Activated naive CD4-positive, alpha-beta T cell treated with anti-CD3 and anti-CD28 coated beads, Interleukin-2, amount 50 U/mL, for 72 hours (primary cell): Measurements from ENCODE around the gene ACOT8. TPM values are rescaled to one million over a fixed set of nuclear protein-coding genes. Genes with fewer than 3 reads are reported as not detected.
"Not testable (repeated sequence)": the region's sequence is repeated elsewhere in the genome, so short reads cannot be mapped to it uniquely, and the experiment has no call there.

Experiments used
- ATAC-seq, 2 donors: fragments of 150-1000 bp; cut with Tn5 transposase; 2 replicates each; pipeline ENCODE4 v1.10.0; 2021; ENCODE audit warnings: mild to moderate bottlenecking in 2 of 2, moderate library complexity in 2 of 2
- DNase-seq, 2 donors: peaks; one replicate each; pipeline ENCODE4 v3.0.0; 2021 to 2022; ENCODE audit warnings: low spot score in 2 of 2
- H3K27ac Mint-ChIP-seq, 2 donors: one replicate each; pipeline ENCODE4 v1.8.0; 2022; ENCODE audit warnings: mild to moderate bottlenecking in 2 of 2, mixed read lengths in 2 of 2
- H3K36me3 Mint-ChIP-seq, 2 donors: one replicate each; pipeline ENCODE4 v1.8.0; 2022; ENCODE audit warnings: mixed read lengths in 2 of 2
- H3K9me3 Mint-ChIP-seq, 2 donors: one replicate each; pipeline ENCODE4 v1.8.0; 2022; ENCODE audit warnings: mixed read lengths in 2 of 2
- total RNA-seq, 2 donors: library from RNA; stranded (reverse); gene quantifications; one replicate each; pipeline ENCODE4 v1.2.3, GENCODE V29; 2022

The ACOT8 gene
- total RNA-seq, 2 donors from 2014 or later: 29.1 to 31.3 TPM

- DNase-seq: no peak
- Mint-ChIP-seq H3K27ac (peak overlapping the region in 1 of 2 donors; percentile 79), H3K36me3 (peaks cover 0 to 4% of the 10 kb centered on the region in 2 donors), H3K9me3 (no peaks in the 10 kb centered on the region)
- ATAC-seq: no peak
These were observed 14.9 kb downstream of the ACOT8 start for GRCh38 chr20:45842169-45842812.

GRCh38 chr20:45841407-45842129, 15.6 kb downstream of the ACOT8 start:
- peak overlapping the region in 1 of 2 donors; percentile 44 for H3K27ac Mint-ChIP-seq
- no peaks in the 10 kb centered on the region for H3K9me3 Mint-ChIP-seq
- H3K36me3 Mint-ChIP-seq: peaks cover 0 to 4% of the 10 kb centered on the region in 2 donors
- ATAC-seq: no peak
- DNase-seq: no peak

- ATAC-seq: no peak
- Mint-ChIP-seq H3K36me3 (peaks cover 0 to 4% of the 10 kb centered on the region in 2 donors), H3K27ac (peak overlapping the region in 1 of 2 donors; percentile 44), H3K9me3 (no peaks in the 10 kb centered on the region)
- DNase-seq: no peak
These were observed 16.4 kb downstream of the ACOT8 start for GRCh38 chr20:45840700-45841198.

- DNase-seq: no peak
- no peak for ATAC-seq
- no peaks in the 10 kb centered on the region for H3K9me3 Mint-ChIP-seq
- H3K27ac Mint-ChIP-seq: no peak overlapping the region
- H3K36me3 Mint-ChIP-seq: no peaks in the 10 kb centered on the region
These were observed 20.4 kb downstream of the ACOT8 start for GRCh38 chr20:45836841-45837240.

GRCh38 chr20:45835825-45836224, 21.4 kb downstream of the ACOT8 start:
- H3K9me3 Mint-ChIP-seq: no peaks in the 10 kb centered on the region
- no peak overlapping the region for H3K27ac Mint-ChIP-seq
- ATAC-seq (no peak), DNase-seq (no peak)
- no peaks in the 10 kb centered on the region for H3K36me3 Mint-ChIP-seq

- no peak for DNase-seq
- no peaks in the 10 kb centered on the region for H3K9me3 Mint-ChIP-seq
- no peaks in the 10 kb centered on the region for H3K36me3 Mint-ChIP-seq
- ATAC-seq: no peak
- no peak overlapping the region for H3K27ac Mint-ChIP-seq
These were observed 21.8 kb downstream of the ACOT8 start for GRCh38 chr20:45835329-45835765.

- H3K27ac Mint-ChIP-seq: no peak overlapping the region
- no peak for ATAC-seq
- no peaks in the 10 kb centered on the region for H3K9me3 Mint-ChIP-seq
- H3K36me3 Mint-ChIP-seq: no peaks in the 10 kb centered on the region
- no peak for DNase-seq
These were observed 22.4 kb downstream of the ACOT8 start for GRCh38 chr20:45834797-45835161.

- ATAC-seq (peak; percentile 76 to 87), DNase-seq (peak in 1 of 2 donors; percentile 65)
- Mint-ChIP-seq H3K9me3 (no peaks in the 10 kb centered on the region), H3K36me3 (no peaks in the 10 kb centered on the region), H3K27ac (no peak overlapping the region)
These were observed 23.1 kb downstream of the ACOT8 start for GRCh38 chr20:45833883-45834796.

GRCh38 chr20:45833030-45833882, 23.9 kb downstream of the ACOT8 start, which contains the start of gene SNX21:
TSS of gene SNX21 (plus strand) at chr20:45833799. CDS start at chr20:45833920, 121 bp downstream.
- DNase-seq (peak in 1 of 2 donors; percentile 38), ATAC-seq (peak; percentile 71 to 81)
- Mint-ChIP-seq H3K27ac (peak within 1 kb of the TSS in 1 of 2 donors; percentile 43), H3K9me3 (no peaks in the 10 kb centered on the region), H3K36me3 (no peaks in the 10 kb centered on the region)

- Mint-ChIP-seq H3K27ac (peak overlapping the region in 1 of 2 donors; percentile 43), H3K36me3 (no peaks in the 10 kb centered on the region), H3K9me3 (no peaks in the 10 kb centered on the region)
- DNase-seq (no peak), ATAC-seq (no peak)
These were observed 24.6 kb downstream of the ACOT8 start for GRCh38 chr20:45832619-45833018.

- not testable (repeated sequence) for H3K9me3 Mint-ChIP-seq, H3K27ac Mint-ChIP-seq
These were observed 27.5 kb downstream of the ACOT8 start for GRCh38 chr20:45829673-45830106.

GRCh38 chr20:45828589-45828988, 28.6 kb downstream of the ACOT8 start:
- no peaks in the 10 kb centered on the region for H3K9me3 Mint-ChIP-seq
- peaks cover 0 to 8% of the 10 kb centered on the region in 2 donors for H3K36me3 Mint-ChIP-seq
- H3K27ac Mint-ChIP-seq: no peak overlapping the region
- ATAC-seq (no peak), DNase-seq (no peak)

More at GRCh38 chr20:45829673-45830106, 27.5 kb downstream of the ACOT8 start:
- not testable (repeated sequence) for H3K36me3 Mint-ChIP-seq, DNase-seq, ATAC-seq

- DNase-seq (no peak), ATAC-seq (no peak)
- Mint-ChIP-seq H3K36me3 (peaks cover 0 to 9% of the 10 kb centered on the region in 2 donors), H3K27ac (no peak overlapping the region), H3K9me3 (no peaks in the 10 kb centered on the region)
These were observed 29.5 kb downstream of the ACOT8 start for GRCh38 chr20:45827712-45828111.

GRCh38 chr20:45827030-45827652, 30.1 kb downstream of the ACOT8 start, which contains the start of gene TNNC2:
TSS of gene TNNC2 (minus strand) at chr20:45827312. CDS start at chr20:45827248, 64 bp downstream.
- H3K27ac Mint-ChIP-seq: no peak within 1 kb of the TSS
- no peak for DNase-seq
- no peak for ATAC-seq
- H3K36me3 Mint-ChIP-seq: peaks cover 0 to 9% of the 10 kb centered on the region in 2 donors
- no peaks in the 10 kb centered on the region for H3K9me3 Mint-ChIP-seq

GRCh38 chr20:45826381-45827019, 30.7 kb downstream of the ACOT8 start:
- no peak for ATAC-seq
- no peak overlapping the region for H3K27ac Mint-ChIP-seq
- no peaks in the 10 kb centered on the region for H3K9me3 Mint-ChIP-seq
- peaks cover 0 to 9% of the 10 kb centered on the region in 2 donors for H3K36me3 Mint-ChIP-seq
- DNase-seq: no peak
